Activated CD8-positive, alpha-beta T cell treated with anti-CD3 and anti-CD28 coated beads for 36 hours (primary cell): ENCODE measurements around the gene RAB39B. TPM values are rescaled to one million over a fixed set of nuclear protein-coding genes. Genes with fewer than 3 reads are reported as not detected.

Experiments used
- ATAC-seq: fragments of 200-7000 bp; cut with Tn5 transposase; one replicate; pipeline ENCODE4 v1.10.0; 2021; ENCODE audit warnings: mild to moderate bottlenecking, moderate library complexity
- CTCF ChIA-PET: fragments of 350-600 bp; sonication (Branson Sonifier 250); formaldehyde crosslinking; loops from one replicate; lab custom pipeline; 2021; ENCODE audit warnings: antibody characterized with exemption; lab: Charles Lee
- POLR2A ChIA-PET: fragments of 350-600 bp; sonication (Branson Sonifier 250); formaldehyde crosslinking; loops from one replicate; lab custom pipeline; 2021; ENCODE audit warnings: antibody characterized with exemption; lab: Charles Lee
- DNase-seq: peaks from one replicate; pipeline ENCODE4 v3.0.0-alpha.2; 2020
- H3K27ac Mint-ChIP-seq: one replicate; pipeline ENCODE4 v1.8.0; 2021; ENCODE audit warnings: mild to moderate bottlenecking, mixed read lengths
- H3K27me3 Mint-ChIP-seq: one replicate; pipeline ENCODE4 v1.8.0; 2021; ENCODE audit warnings: mixed read lengths
- H3K36me3 Mint-ChIP-seq: one replicate; pipeline ENCODE4 v1.8.0; 2021; ENCODE audit warnings: low read depth, mixed read lengths
- H3K4me1 Mint-ChIP-seq: one replicate; pipeline ENCODE4 v1.8.0; 2021; ENCODE audit warnings: low read depth, mixed read lengths
- H3K4me3 Mint-ChIP-seq: one replicate; pipeline ENCODE4 v1.8.0; 2021; ENCODE audit warnings: mild to moderate bottlenecking, moderate library complexity, mixed read lengths
- H3K9me3 Mint-ChIP-seq: one replicate; pipeline ENCODE4 v1.8.0; 2021; ENCODE audit warnings: mixed read lengths
- intact Hi-C: fragments of 100-400 bp; cut with micrococcal nuclease; formaldehyde crosslinking; loops from one replicate; pipeline ENCODE4 v1.10.0; 2022
- total RNA-seq, 2 experiments: library from RNA; stranded (reverse); gene quantifications; one replicate each; pipeline ENCODE4 v1.2.3, GENCODE V29; 2021
- TF ChIP-seq, protein P1 (sequence below): fragments of 200-600 bp; IDR thresholded peaks from one replicate; pipeline ENCODE4 v1.8.0; 2022; ENCODE audit warnings: antibody characterized with exemption, mild to moderate bottlenecking

RAB39B gene
- total RNA-seq, 2 experiments from 2014 or later: 12.0 to 13.2 TPM

GRCh38 chrX:155246748-155247147 lies 17.5 kb downstream of the RAB39B start:
- CTCF ChIA-PET: no interaction called here
- H3K27me3 Mint-ChIP-seq: no peaks in the 10 kb centered on the region
- H3K9me3 Mint-ChIP-seq: no peaks in the 10 kb centered on the region
- H3K4me3 Mint-ChIP-seq: no peak overlapping the region
- TF ChIP-seq, protein P1, sequence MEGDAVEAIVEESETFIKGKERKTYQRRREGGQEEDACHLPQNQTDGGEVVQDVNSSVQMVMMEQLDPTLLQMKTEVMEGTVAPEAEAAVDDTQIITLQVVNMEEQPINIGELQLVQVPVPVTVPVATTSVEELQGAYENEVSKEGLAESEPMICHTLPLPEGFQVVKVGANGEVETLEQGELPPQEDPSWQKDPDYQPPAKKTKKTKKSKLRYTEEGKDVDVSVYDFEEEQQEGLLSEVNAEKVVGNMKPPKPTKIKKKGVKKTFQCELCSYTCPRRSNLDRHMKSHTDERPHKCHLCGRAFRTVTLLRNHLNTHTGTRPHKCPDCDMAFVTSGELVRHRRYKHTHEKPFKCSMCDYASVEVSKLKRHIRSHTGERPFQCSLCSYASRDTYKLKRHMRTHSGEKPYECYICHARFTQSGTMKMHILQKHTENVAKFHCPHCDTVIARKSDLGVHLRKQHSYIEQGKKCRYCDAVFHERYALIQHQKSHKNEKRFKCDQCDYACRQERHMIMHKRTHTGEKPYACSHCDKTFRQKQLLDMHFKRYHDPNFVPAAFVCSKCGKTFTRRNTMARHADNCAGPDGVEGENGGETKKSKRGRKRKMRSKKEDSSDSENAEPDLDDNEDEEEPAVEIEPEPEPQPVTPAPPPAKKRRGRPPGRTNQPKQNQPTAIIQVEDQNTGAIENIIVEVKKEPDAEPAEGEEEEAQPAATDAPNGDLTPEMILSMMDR: no peak
- peaks cover 2% of the 10 kb centered on the region for H3K4me1 Mint-ChIP-seq
- DNase-seq (no peak), ATAC-seq (no peak)
- intact Hi-C loops: no loop called here
- no peaks in the 10 kb centered on the region for H3K36me3 Mint-ChIP-seq
- POLR2A ChIA-PET: interaction anchor here (0.7 to 0.9 kb wide), 2 partner anchors 11 to 13 kb away, joined by 3 read pairs; no protein-coding TSS in a partner anchor
- no peak overlapping the region for H3K27ac Mint-ChIP-seq

- Mint-ChIP-seq H3K27ac (no peak overlapping the region), H3K36me3 (peaks cover 8% of the 10 kb centered on the region), H3K4me3 (no peak overlapping the region), H3K4me1 (peaks cover 2% of the 10 kb centered on the region), H3K9me3 (no peaks in the 10 kb centered on the region), H3K27me3 (no peaks in the 10 kb centered on the region)
- no peak for DNase-seq
- TF ChIP-seq, protein P1: no peak
- intact Hi-C loops: no loop called here
- CTCF ChIA-PET: no interaction called here
- ATAC-seq: no peak
- POLR2A ChIA-PET: no interaction called here
Measured at GRCh38 chrX:155242300-155242699, 22.0 kb downstream of the RAB39B start.

- intact Hi-C loops: no loop called here
- Mint-ChIP-seq H3K9me3 (no peaks in the 10 kb centered on the region), H3K27ac (peak overlapping the region; percentile 59), H3K36me3 (peaks cover 21% of the 10 kb centered on the region), H3K4me1 (peaks cover 10% of the 10 kb centered on the region), H3K27me3 (no peaks in the 10 kb centered on the region), H3K4me3 (no peak overlapping the region)
- TF ChIP-seq, protein P1: no peak
- ChIA-PET POLR2A (no interaction called here), CTCF (no interaction called here)
- DNase-seq (no peak), ATAC-seq (no peak)
Measured at GRCh38 chrX:155237719-155238118, 26.6 kb downstream of the RAB39B start.

- no peak overlapping the region for H3K27ac Mint-ChIP-seq
- CTCF ChIA-PET: no interaction called here
- peaks cover 16% of the 10 kb centered on the region for H3K4me1 Mint-ChIP-seq
- TF ChIP-seq, protein P1: no peak
- no peaks in the 10 kb centered on the region for H3K9me3 Mint-ChIP-seq
- ATAC-seq (no peak), DNase-seq (no peak)
- no peaks in the 10 kb centered on the region for H3K27me3 Mint-ChIP-seq
- peaks cover 26% of the 10 kb centered on the region for H3K36me3 Mint-ChIP-seq
- intact Hi-C loops: no loop called here
- POLR2A ChIA-PET: interaction anchor here (0.8 kb wide), 1 partner anchor 11 kb away, joined by 3 read pairs; no protein-coding TSS in a partner anchor
- H3K4me3 Mint-ChIP-seq: no peak overlapping the region
Measured at GRCh38 chrX:155235891-155236290, 28.4 kb downstream of the RAB39B start.

GRCh38 chrX:155231163-155231562 lies 33.1 kb downstream of the RAB39B start:
- ATAC-seq (no peak), DNase-seq (no peak)
- H3K27me3 Mint-ChIP-seq: no peaks in the 10 kb centered on the region
- ChIA-PET CTCF (no interaction called here), POLR2A (interaction anchor here (1.0 kb wide), 2 partner anchors 10 to 14 kb away, joined by 3 read pairs; no protein-coding TSS in a partner anchor)
- peaks cover 26% of the 10 kb centered on the region for H3K4me1 Mint-ChIP-seq
- no peaks in the 10 kb centered on the region for H3K9me3 Mint-ChIP-seq
- no peak overlapping the region for H3K4me3 Mint-ChIP-seq
- peak overlapping the region; percentile 61 for H3K27ac Mint-ChIP-seq
- TF ChIP-seq, protein P1: no peak
- intact Hi-C loops: no loop called here
- H3K36me3 Mint-ChIP-seq: peaks cover 30% of the 10 kb centered on the region
